GM21526 (cell line): ENCODE data around the gene GPC5.

Experiments
- ATAC-seq: cut with Tn5 transposase; IDR thresholded peaks from one replicate; pipeline ENCODE4 v1.9.1; 2021; ENCODE audit warnings: moderate library complexity; ENCODE audit not compliant: unreplicated experiment, low FRiP score

Gene GPC5

GRCh38 chr13:92572190-92572589 lies 1173.8 kb downstream of the GPC5 start:
- ATAC-seq = no peak

- no peak for ATAC-seq
Observed at GRCh38 chr13:92573467-92574057, 1175.1 kb downstream of the GPC5 start.

DNA sequence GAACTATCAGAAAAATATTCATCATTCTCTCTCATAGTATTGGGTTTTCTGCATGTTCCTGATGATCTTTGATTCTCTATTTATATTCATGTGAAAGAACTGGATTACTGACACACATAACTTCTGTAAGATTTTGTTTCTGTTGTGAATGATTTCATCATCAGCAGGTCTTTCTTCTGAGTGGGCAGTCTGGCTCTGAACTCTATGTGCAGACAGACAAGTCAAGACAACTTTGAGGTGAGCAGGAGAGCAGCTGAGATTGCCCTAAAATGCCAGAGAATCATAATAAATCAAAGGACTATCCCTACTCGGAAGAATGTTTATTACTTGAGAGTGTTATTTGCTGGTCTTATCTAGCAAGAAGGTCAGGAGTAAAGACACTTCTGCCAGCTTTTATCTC lies 1176.1 kb downstream of the GPC5 start:
- ATAC-seq = no peak

- no peak for ATAC-seq
Observed at GRCh38 chr13:92575777-92576176, 1177.4 kb downstream of the GPC5 start.

DNA sequence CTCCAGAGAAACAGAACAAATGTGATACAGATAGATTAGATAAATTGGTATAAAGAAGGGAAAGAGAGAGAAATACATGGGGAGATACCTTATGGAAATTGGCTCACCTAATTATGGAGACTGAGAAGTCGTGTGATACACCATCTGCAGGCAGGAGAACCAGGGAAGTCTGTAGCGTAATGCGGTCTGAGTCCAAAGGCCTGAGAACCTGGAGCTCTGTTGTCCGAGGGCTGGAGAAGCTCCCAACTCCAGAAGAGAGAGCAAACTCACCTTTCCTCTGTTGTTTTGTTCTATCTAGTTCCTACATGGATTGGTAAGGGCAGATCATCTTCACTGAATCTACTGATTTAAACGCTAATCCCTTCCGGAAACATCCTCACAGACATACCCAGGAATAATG lies 1179.9 kb downstream of the GPC5 start:
- no peak for ATAC-seq

GRCh38 chr13:92589955-92590354 lies 1191.5 kb downstream of the GPC5 start:
- no peak for ATAC-seq

GRCh38 chr13:92590503-92590908 lies 1192.1 kb downstream of the GPC5 start:
- no peak for ATAC-seq

DNA sequence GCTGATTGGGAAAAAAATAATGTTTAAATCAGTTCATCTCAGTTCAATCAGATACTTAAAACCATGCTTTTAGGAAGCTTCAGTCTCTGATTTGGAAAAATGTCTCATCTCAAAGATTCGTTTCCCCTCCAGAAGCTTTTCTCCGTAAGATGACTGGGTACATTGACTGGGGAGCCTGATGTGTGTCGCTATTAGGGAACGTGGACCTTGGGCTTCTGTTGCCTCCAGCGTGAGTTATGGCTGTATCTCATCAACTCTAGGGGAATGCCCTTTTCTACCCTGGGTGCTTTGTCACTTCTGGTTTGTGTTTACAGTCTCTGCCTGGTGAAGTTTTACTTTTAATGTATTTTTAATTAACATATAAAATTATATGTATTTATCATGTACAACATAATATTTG lies 1192.7 kb downstream of the GPC5 start:
- no peak for ATAC-seq

GRCh38 chr13:92592757-92593156 lies 1194.3 kb downstream of the GPC5 start:
- no peak for ATAC-seq

DNA sequence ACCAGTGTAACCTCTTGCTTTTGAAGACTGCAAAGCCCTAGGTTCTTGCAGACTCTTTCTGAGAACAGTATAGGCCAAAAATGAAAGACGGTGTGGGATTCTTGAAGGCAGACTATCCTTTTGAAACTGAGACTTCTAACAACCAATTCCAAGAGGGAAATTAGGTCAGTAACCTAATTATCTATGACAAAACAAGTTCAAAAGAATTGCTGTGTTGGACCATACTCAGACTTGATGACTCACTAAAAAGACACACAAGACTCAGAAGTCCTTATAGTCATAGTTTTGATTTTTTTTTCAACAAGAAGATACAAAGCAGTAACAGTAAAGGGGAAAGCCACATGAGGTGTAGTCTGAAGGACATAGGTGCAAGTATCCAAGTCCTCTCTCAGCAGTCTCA lies 1204.1 kb downstream of the GPC5 start:
- ATAC-seq = no peak

DNA sequence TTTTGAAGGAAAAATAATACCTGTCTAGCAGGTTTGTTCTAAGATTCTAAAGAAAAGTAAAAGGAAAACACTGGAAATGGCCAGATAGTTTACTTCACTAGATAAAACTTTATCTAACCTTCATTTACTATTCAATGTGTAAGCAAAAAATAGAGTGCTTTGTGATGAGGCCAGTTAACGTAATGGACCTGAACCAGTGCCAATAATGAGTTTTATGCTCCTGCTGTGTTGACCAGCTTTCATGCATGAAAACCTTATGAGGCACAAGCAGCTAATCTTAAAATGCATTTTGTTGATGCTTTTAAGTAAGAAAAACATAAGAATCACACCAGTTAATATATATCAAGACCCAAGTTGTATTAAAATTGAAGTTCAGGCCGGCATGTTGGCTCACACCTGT lies 1211.0 kb downstream of the GPC5 start:
- ATAC-seq = no peak

GRCh38 chr13:92612892-92613291 lies 1214.5 kb downstream of the GPC5 start:
- no peak for ATAC-seq

- ATAC-seq = no peak
Observed at GRCh38 chr13:92613921-92614320, 1215.5 kb downstream of the GPC5 start.

DNA sequence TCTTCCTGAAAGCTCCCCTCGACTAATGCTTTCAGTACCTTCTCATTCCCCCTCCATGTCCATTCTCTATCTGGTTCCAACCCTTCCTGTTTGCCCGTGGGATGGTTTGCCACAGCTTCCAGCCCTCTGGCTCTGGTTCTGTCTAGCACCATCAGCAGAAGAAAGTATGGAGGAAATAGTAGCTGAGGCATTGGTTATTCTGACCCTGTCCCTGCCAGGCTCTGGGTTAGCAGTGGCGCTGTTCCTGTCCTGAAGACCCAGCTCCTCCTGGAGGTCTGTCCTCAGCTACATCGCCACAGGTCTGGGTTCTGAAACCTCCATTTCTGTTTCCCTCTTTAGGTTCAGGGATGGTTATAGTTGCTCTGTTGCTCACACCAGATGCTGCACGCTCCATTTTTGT lies 1223.6 kb downstream of the GPC5 start:
- no peak for ATAC-seq

GRCh38 chr13:92622905-92623304 lies 1224.5 kb downstream of the GPC5 start:
- no peak for ATAC-seq

DNA sequence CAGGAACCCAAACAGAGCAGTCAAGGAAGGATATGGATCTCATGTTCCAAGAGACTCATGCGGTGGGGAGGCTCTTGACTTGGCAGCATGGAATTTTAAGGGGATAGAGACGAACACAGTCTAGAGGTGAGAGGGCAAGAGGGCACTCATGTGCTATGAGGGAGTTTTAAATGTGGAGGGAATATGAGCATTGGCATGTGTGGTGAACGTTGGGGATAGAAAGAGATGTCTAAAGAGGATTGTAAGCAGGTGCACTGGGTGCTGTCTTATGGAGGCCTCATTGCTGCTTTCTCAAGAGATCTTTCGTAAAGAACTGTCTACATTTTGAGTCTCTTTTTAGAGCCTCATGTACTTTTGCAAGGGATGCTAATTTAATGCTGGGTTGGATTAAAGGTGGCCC lies 1227.9 kb downstream of the GPC5 start:
- ATAC-seq = no peak

- ATAC-seq = no peak
Observed at GRCh38 chr13:92640936-92641335, 1242.5 kb downstream of the GPC5 start.

DNA sequence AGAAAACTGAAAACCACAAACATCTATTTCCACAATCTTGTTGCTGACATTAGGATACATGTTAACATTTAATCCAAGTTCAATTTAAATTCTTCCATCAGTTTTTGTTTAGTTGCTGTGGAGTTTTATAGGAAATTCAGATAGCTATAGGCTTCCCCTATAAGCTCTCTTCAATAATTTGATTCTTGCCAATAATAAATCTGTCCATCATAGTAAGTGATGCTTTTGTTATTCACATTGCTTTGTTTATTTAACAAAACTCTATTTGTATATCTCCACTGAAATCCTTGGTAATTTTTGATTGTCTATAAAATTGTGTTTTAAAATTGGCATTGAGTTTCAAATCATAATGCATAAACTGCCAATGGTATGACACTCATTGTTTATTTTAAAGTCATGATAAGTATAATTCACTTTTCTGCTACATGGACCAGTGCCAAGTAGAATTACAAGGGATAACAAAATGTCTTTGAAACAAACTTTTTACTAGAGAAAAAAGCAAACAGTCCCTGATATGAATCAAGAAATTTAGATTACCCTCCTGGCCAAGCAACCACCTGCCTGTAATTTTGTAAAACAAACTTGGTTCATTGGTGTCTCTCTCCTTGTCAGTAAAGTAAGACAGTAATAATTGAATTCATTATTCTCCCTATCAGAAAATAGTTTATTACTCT lies 1250.9 kb downstream of the GPC5 start:
- ATAC-seq = no peak

DNA sequence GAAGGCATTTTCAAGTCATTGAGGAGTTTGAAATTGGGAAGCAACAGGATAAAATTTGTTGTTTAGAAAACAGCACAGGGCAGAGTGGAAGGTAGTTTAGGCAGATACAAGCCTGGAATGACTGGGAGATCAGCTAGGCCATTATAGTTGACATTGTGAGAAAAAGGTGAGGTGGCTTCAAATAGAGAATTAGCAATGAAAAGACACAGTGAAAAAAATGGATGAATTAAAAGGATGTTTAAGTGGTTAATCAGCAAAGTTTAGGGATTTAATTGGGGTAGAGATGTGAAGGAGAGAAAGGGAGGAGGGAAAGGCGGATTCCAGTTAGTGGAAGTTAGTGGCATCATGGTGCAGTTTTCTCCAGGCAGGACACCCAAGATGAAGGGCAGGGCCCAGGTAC lies 1257.7 kb downstream of the GPC5 start:
- no peak for ATAC-seq

DNA sequence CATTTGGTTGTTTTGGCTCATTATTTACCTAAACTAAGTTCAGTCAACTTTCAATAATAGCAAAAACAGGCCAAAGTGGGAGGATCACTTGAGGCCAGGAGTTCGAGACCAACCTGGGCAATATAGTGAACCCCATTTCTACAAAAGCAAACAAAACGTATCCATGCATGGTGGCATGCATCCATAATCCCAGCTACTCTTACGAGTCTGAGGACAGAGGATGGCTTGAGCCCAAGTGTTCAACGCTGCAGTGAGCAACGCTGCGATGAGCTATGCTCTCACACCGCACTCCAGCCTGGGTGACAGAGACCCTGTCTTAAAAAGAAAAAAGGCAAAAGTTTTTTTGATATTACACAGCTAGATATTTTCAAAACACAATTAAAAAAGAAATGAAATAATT lies 1258.2 kb downstream of the GPC5 start:
- no peak for ATAC-seq

DNA sequence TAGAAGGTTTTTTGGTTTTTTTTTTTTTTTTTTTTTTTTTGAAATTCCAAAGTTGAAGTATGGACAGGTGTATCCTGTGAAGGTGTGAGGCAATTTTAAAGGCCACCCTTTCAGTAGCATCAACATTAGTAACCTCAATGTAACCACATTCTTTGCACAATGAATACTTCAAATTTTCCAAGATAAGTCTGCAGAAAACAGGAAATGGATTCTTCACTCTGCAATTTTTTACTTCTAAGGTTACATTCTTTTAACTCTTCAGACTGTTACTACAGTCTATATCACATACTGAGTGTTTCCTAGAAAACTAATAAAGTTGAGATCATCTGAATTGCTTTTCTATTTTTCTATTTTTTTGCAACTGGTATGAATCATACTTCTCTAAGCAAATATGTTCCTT lies 1259.1 kb downstream of the GPC5 start:
- no peak for ATAC-seq

GRCh38 chr13:92658293-92658692 lies 1259.9 kb downstream of the GPC5 start:
- ATAC-seq = no peak

DNA sequence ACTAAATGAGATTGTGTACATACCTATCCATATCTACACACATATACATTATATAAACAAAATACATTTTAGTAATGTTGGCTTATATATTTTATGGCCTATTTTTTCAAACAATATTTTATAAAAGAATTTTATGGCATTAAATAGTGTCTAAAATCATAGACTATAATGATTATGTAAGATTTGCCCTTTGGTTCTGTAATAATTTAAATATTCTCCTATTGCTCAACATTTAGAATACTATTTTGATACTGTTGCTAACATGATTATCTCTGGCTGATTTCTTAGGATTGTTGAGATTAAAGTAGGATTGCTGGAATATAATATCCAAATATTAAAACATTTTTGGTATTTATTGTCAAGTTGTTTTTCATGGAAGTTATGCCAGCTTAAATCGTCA lies 1263.0 kb downstream of the GPC5 start:
- ATAC-seq = no peak
